Lung (tissue), 12 donors: ENCODE data around the gene MPND. TPM values are rescaled to one million over a fixed set of nuclear protein-coding genes. Genes with fewer than 3 reads are reported as not detected.

Experiments used
- ATAC-seq: fragments of 200-7000 bp; cut with Tn5 transposase; one replicate; pipeline ENCODE4 v1.9.1; 2020; ENCODE audit warnings: moderate number of reproducible peaks; ENCODE audit not compliant: insufficient read depth, low FRiP score
- DNase-seq, 3 donors: peaks; one replicate each; pipeline ENCODE4 v3.0.0-alpha.2; 2013 to 2017
- H3K27ac ChIP-seq, 2 donors: one replicate each; pipeline ENCODE4 v1.5.1; 2013; ENCODE audit warnings: mild to moderate bottlenecking in 2 of 2, moderate library complexity in 2 of 2, control low read depth in 1 of 2, inconsistent platforms in 1 of 2, low read depth in 1 of 2, low read length in 1 of 2
- H3K27me3 ChIP-seq, 3 donors: one replicate each; pipeline ENCODE4 v1.5.1; 2013; ENCODE audit warnings: low read length in 2 of 3; ENCODE audit not compliant: control insufficient read depth in 3 of 3, insufficient read depth in 3 of 3
- H3K36me3 ChIP-seq, 4 donors: one replicate each; pipeline ENCODE4 v1.5.1; 2013; ENCODE audit warnings: low read length in 4 of 4, mild to moderate bottlenecking in 1 of 4, moderate library complexity in 1 of 4; ENCODE audit not compliant: control insufficient read depth in 4 of 4, insufficient read depth in 4 of 4
- H3K4me1 ChIP-seq, 5 donors: one replicate each; pipeline ENCODE4 v1.5.1; 2013; ENCODE audit warnings: low read length in 5 of 5, mild to moderate bottlenecking in 2 of 5, moderate library complexity in 1 of 5; ENCODE audit not compliant: control insufficient read depth in 5 of 5, insufficient read depth in 5 of 5
- H3K4me3 ChIP-seq: one replicate; pipeline ENCODE4 v1.5.1; 2013; ENCODE audit warnings: mild to moderate bottlenecking, control low read depth, moderate library complexity
- H3K9ac ChIP-seq, 2 donors: one replicate each; pipeline ENCODE4 v1.5.1; 2013; ENCODE audit warnings: low read length in 2 of 2, control low read depth in 1 of 2; ENCODE audit not compliant: insufficient read depth in 1 of 2
- H3K9me3 ChIP-seq, 4 donors: one replicate each; pipeline ENCODE4 v1.5.1; 2013; ENCODE audit warnings: low read length in 3 of 4, mild to moderate bottlenecking in 1 of 4, moderate library complexity in 1 of 4; ENCODE audit not compliant: control insufficient read depth in 4 of 4, insufficient read depth in 3 of 4
- CTCF ChIP-seq: IDR thresholded peaks from 2 replicates; pipeline ENCODE4 v1.5.1; 2012; ENCODE audit warnings: mild to moderate bottlenecking; ENCODE audit errors: control extremely low read depth, extremely low read depth
- WGBS, 2 donors: extraction: QIAGEN DNeasy Blood & Tissue Kit; methylation state at CpG; one replicate each; pipeline ENCODE4 v1.1.7; 2013; 5-methylcytosine and 5-hydroxymethylcytosine counted together
- polyA plus RNA-seq, 2 donors: library from polyadenylated mRNA; stranded (reverse); fragments of 200-250 nt; gene quantifications; one replicate each; pipeline ENCODE4 v1.2.1, GENCODE V29; 2013
- total RNA-seq, 2 donors: library from RNA; depleted of rRNA in 1 of 2; stranded (reverse); fragments of >200 nt in 1 of 2; gene quantifications; one replicate each; pipeline ENCODE4 v1.2.1, GENCODE V29; 2014 to 2021
- donor health status: control.
- donor health status: control.
- donor health status: Bipolar disorder and iron deficiency.
- donor health status: healthy.
- donor health status: DM: yes; HTN: yes; CAD: no.

The MPND gene
- total and polyA plus RNA-seq, 4 donors: 9.1 to 32.3 (median 24.6) TPM

GRCh38 chr19:4359627-4360000 is 16.3 kb downstream of the MPND start:
- Histone ChIP-seq H3K4me3 (no peak overlapping the region), H3K9me3 (no peaks in the 10 kb centered on the region), H3K27ac (no peak overlapping the region), H3K9ac (no peak overlapping the region), H3K4me1 (peaks cover 0 to 37% (median 4%) of the 10 kb centered on the region in 5 donors), H3K27me3 (no peaks in the 10 kb centered on the region), H3K36me3 (peaks cover 9 to 69% (median 27%) of the 10 kb centered on the region in 4 donors)
- ATAC-seq (no peak), DNase-seq (no peak)
- no peak for TF ChIP-seq CTCF
- 83 to 90% methylated on average over 13 of the region's 13 CpGs for WGBS, 2 donors

GRCh38 chr19:4360081-4360569 is 16.8 kb downstream of the MPND start:
- Histone ChIP-seq H3K4me1 (peaks cover 0 to 37% (median 4%) of the 10 kb centered on the region in 5 donors), H3K27me3 (no peaks in the 10 kb centered on the region), H3K9ac (no peak overlapping the region), H3K4me3 (no peak overlapping the region), H3K36me3 (peaks cover 9 to 67% (median 29%) of the 10 kb centered on the region in 4 donors), H3K9me3 (no peaks in the 10 kb centered on the region), H3K27ac (no peak overlapping the region)
- peak; percentile 49 to 82 (median 64) for DNase-seq
- ATAC-seq: no peak
- TF ChIP-seq CTCF: no peak
- WGBS, 2 donors: 76 to 82% methylated on average over 9 of the region's 9 CpGs

GRCh38 chr19:4360641-4361151 is 17.3 kb downstream of the MPND start:
- ATAC-seq: no peak
- no peaks in the 10 kb centered on the region for H3K9me3 ChIP-seq
- H3K27me3 ChIP-seq: no peaks in the 10 kb centered on the region
- H3K36me3 ChIP-seq: peaks cover 9 to 73% (median 32%) of the 10 kb centered on the region in 4 donors
- H3K4me1 ChIP-seq: peaks cover 0 to 37% (median 4%) of the 10 kb centered on the region in 5 donors
- no peak overlapping the region for H3K4me3 ChIP-seq
- WGBS, 2 donors: 79 to 82% methylated on average over 12 of the region's 12 CpGs
- no peak for TF ChIP-seq CTCF
- peak; percentile 89 to 92 (median 91) for DNase-seq
- H3K9ac ChIP-seq: no peak overlapping the region
- no peak overlapping the region for H3K27ac ChIP-seq
